NCI-H2029 treated with DMSO at 0.1 percent for 48 hours (cell line): ENCODE data around the gene DCLK2.

Experiments used
- DNase-seq: peaks from one replicate; lab custom pipeline; 2025; lab: John Stamatoyannopoulos, UW

Gene DCLK2

DNA sequence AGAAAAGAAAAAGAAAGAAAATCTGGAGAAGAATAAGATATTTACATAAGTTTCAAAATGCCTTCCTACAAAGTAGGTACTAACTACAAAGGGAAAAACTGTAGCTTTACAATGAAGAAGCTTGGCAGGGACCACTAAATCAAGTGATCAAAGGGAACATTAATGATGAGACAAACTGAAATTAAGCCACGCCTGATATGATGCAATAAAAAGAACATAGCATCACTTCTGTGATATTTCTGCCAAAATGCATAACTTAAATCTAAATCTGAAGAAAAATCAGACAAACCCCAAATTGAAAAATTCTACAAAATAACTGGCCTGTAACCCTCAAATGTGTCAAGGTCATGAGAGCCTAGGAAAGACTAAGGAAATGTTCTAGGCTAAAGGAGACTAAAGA is 8.9 kb upstream of the DCLK2 start:
- no peak for DNase-seq

DNA sequence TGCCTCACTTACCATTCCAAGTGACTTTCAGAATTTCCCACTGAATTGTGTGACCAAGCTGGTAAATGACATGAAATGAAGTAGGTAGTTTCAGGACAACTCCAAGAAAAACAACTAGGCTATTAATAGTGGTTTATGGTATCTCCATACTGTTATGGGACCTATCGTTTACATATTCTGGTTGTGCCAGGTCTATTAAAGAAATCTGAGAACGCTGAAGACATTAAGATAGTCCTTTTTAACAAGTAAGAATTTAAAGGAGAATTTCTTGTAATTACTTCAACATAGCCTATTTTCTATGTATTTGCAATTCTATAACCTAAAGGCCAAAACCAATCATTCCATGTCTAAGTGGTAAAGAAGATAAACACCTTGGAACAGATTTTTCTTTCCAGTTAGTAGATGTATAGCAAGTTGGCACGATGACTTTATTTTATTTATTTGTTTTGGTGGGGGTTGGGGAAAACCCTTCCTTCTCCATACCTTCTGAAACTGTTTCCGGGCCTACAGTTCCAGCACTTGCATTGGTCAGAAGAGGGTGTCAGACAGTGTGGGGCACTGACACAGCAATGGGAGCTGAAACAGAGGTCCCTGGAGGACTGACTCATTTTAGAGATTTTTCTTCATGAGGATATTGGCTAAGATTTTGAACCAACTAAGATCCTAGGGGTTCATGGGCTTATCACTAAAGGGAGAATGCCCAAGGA is 7.6 kb upstream of the DCLK2 start:
- DNase-seq, result no peak

DNA sequence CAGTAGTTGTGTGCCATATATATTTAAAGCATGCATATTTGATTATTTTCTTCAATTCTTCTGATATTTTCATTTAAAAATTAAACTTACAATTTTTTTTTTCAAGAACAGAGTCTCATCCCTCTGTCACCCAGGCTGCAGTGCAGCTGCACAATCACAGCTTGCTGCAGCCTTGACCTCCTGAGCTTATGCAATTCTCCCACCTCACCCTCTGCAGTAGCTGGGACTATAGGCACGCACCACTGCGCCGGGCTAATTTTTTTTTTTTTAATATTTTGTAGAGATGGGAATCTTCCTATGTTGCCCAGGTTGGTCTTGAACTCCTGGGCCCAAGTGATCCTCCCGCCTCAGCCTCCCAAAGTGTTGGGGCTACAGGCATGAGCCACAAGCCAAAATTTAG is 5.8 kb upstream of the DCLK2 start:
- DNase-seq, result no peak

DNA sequence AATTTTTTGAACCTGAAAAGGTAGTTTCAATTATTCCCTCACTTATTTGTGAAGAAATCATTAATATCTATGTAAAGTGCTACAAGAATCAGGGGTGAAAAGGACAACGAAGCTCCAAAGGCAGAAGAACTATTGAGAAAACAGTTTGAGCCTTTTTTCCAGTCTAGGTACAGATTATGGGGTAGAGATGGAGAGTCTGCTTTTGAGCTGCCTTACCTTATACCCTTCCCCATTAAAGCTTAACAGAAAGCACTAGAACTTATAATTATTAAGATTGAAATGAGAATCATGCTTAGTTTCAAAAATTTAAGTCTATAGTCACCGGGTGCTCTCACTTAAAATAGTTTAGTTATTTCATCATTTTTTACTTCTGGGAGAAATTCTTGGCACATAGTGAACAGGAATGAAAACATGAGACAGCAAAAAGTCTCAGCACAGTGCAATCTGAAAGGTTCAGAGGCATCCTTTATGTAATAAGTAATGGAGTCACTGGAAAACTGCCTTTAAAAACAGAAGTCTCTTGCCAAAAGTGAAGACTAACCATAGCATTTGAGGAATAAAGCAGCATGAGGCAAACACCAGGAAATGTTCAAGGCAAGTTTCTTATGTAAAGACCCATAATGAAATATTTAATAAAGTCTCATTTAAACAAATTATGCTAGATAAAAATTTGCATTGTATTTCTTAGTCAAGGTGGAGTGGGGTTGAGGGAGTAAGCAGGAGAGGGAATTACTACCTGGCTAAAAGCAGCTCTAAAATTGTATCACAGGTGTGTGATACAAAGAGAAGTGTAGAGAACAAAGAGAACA is 5.1 kb upstream of the DCLK2 start:
- DNase-seq, result no peak

DNA sequence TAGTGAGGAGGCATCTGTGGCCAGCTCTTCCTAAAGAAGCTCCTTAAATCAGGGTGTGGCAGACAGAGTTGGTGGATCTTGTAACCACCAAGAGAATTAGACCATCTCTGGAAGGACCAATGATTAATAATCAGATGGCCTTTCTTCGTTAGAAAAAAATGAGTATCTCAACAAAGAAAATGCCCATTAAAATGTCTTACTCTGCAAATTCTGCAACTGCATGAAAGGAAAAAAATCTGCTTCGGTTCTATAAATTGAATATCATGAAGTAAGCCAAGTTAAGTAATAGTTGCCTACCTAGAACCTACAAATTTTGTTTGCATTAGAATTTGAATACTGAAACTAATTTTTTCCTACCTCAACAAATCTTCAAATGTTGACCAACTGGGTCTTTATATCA is 4.2 kb upstream of the DCLK2 start:
- no peak for DNase-seq

DNA sequence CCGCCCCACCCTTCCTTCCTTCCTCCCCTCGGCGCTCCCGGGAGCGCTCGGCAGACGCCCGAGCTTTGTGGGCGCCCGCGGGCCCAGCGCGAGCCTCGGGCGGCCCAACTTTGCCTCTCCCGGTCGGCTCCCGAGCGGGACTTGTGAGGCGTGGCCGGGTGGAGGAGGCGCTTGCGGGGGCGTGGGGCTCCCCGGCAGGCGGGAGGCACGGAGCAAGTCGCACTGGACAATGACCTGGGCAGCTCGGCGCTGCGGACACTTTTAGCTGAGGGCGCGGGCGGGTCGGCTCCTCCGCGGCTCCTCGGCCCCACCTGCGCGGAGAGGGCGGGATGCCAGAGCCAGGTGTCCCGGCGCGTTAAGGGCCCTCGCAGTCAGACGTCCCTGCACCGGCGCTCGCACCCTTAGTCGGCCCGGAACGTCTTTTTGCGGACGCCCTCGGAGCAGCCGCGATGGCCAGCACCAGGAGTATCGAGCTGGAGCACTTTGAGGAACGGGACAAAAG is 385 bp downstream of the DCLK2 start:
- DNase-seq, result no peak

DNA sequence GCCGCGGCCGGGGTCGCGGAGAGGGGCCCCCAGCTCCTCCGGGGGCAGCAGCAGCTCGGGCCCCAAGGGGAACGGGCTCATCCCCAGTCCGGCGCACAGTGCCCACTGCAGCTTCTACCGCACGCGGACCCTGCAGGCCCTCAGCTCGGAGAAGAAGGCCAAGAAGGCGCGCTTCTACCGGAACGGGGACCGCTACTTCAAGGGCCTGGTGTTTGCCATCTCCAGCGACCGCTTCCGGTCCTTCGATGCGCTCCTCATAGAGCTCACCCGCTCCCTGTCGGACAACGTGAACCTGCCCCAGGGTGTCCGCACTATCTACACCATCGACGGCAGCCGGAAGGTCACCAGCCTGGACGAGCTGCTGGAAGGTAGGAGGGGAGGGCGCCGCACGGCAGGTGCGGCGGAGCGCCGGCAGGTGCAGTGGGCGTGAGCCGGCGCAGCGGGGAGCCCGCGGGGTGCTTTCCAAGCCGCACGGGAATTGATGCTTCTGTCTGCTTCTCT is 886 bp downstream of the DCLK2 start:
- DNase-seq, result no peak

DNA sequence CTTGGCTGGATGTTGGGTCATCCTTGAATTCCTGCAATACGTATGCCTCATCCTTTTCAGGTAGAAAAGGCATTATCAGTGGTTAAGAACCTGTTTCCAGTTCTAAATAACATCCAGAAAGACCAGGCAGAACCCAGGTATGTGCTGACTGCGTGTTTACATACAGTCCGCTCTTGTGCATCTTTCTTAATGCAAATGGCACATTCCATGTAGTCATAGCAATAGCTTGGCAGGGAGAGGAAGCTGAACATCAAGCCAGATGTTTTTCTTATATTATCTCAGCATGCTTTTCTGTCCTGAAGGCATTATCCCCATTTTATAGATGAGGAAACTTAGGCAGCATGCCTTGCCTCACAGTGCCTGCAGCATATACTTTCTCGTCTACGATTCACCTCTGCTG is 2.1 kb downstream of the DCLK2 start:
- DNase-seq, result no peak

DNA sequence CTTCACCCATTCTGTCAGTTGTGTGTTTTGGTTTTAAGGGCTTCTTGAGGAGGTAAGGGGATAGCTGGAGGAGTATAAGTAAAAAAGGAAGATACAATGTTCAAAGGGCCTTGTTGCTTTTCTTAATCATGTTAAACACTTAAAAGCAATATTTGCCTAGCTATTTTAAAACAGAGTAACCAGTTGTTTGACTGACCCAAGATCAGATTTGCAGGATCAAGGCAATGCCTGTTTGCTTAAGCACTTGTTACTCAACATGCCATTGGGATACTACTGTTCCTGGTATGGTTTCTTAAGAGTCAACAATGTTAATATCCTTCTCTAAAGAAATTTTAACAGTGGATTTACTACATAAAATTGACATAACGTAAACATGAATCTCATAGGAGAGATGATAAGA is 2.6 kb downstream of the DCLK2 start:
- DNase-seq, result no peak

DNA sequence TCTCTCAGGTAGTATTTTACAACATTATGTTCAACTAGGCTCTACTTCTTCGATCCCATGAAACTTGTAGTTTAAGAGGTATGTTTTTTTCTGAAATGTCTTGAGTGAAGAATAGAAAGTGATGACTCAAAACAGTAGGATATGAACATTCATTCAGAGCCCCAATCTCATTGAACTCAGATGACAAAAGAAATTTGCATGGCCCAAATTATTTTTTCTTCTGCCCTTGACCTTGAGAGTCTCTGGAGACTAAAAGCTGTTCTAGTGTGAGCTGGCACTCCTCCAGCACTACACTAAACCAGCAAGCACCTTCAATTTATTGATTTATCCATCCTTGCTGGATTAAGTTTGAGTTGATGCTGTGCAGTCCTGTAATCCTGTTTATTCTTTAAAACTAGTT is 4.0 kb downstream of the DCLK2 start:
- DNase-seq, result no peak

DNA sequence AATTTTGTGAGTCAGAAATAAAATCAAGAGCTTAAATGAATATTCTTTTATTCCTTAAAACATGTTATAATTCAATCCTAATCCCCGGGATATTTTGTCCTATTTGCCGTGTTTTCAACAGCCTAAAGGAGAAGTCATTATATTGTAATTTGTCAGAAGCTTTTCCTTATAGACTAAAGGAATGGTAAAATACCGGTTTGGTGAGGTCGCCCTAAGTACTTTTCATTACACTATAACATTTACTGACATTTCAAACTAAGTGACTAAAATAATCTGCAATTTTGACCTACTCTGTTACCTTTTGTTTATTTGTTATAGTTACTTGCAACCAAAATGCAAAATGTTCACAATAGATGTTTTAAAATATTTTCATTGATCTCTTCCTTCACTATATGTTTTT is 8.8 kb downstream of the DCLK2 start:
- DNase-seq, result no peak

DNA sequence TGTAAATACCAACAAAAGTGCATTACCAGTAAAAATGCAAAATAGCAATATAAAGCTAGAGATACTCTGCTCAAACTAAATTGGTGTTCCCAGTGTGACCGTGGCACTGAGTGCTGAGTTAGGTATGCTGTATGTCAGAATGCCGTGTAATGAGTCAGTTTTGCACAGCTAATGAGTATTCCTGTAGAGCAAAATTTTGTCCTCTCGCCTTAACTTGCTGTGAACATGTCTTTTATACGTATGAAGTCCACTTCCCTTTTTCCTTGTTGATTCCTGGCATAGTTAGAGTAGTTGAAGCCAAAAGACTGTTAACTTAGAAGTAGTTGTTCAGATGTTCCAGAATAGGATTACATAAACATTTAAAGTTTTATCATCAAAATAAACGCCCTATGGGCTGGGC is 11.5 kb downstream of the DCLK2 start:
- DNase-seq, result no peak

DNA sequence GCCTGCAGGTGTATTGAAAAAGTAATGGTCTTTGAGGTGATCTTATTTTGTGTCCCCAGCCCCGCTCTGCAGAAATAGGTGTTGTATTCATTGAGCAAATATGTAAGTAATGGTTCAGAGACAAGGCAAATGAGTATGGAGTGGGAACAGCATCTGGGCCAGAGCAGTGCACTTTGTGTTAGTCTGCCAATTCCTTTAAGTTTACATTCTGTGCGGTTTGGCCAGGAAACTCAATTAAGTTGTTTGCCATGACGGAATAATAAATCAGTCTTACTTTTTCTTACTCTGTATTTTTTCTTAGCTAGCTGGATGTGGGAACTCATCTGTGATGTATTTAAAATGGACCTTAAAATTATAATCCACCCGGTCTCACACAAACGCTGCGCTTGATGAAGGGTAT is 12.6 kb downstream of the DCLK2 start:
- DNase-seq, result no peak

DNA sequence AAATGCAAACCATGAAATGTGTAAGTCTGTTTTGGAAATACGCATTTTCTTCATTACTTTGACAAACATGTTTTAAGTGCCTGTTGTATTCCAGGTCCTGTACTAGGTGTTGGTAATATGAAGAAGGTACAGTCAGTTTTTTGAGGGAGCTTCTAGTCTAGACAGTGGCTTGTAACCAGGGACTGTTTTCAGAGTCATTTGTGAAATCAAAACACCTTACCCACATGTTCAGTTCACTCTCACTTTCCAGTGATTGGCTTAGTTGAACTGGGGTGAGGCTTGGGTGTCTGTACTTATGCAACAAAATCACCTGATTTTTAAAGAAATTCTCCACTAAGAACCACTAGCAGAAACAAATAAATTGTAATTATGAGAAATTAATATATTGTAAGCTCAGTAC is 16.4 kb downstream of the DCLK2 start:
- no peak for DNase-seq

DNA sequence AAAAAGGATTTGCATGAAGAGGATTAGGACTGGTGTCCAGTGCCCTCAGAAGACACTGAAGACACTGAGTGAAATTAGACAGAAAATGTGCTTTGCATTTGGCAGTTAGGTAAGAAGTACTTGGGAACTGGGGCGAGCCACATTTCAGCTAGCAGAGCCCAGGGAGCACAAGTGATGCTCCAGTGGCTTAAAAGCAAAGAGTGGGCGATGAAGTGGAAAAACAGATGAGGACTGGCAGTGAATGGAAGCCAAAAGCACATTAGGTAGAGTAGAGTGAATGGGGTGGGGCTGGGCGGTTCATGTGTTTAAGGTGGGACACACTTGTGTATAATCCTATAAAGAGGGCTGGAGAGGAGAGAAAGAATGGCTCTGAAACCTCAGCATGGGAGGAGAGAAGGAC is 18.4 kb downstream of the DCLK2 start:
- DNase-seq, result no peak

DNA sequence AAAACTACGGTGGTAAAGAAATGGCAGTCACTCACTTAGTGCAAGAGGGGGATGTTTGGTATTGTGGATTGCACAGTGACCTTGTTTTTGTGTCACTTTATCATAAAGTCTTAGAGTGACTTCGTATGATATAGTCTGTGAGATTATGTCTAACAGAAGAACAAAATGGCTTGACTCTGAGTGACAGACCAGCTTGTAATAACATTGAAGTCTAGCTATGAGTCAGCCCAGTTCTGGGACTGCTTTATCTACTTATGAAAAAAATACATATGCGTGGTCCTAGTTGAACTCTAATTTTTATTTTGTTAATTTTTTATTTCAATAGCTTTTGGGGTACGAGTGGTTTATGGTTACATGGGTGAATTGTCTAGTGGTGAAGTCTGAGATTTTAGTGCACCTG is 20.0 kb downstream of the DCLK2 start:
- no peak for DNase-seq

DNA sequence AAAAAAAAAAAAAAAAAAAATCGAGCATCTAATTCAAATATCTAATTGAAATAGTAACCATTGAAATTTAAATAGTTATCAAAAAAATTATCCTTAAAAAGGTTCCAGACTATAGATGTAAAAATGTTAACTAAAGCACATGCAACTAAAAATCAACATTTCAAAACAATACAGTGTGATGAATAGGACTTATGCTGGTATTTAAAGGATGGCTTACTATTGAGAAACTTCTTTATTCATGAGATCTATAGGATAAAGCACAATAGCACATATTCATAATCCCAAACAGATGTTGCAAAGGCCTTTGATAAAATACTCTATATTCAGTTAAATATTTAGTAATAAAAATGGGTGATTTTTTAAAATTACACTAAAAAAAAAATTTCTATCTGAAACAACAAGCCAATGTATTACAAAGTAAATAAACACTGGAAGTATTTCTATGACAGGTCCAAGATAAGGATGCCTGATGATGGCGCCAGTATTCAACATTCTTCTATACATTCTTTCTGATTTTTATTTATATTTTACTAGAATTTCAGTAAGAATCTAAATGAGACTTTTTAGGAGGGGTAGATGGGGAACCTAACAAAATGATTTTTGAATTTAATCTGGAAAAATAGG is 26.3 kb downstream of the DCLK2 start:
- no peak for DNase-seq

DNA sequence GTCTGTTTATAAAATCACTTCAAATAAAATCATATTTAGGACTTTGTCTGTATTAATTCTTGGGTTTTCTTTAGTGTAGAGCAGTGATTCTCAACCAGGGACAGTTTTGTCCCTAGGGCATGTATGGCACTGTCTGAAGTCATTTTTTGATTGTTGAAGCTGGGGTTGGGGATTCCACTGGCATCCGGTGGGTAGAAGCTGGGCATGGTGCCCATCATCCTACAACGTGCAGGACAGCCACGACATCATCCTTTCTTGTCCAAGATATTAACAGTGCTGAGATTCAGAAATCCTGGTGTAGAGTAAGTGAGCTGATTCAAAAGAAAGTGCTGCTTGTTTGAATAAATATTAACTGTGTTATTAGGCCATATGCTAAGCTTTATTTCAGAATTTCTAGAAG is 28.6 kb downstream of the DCLK2 start:
- no peak for DNase-seq

DNA sequence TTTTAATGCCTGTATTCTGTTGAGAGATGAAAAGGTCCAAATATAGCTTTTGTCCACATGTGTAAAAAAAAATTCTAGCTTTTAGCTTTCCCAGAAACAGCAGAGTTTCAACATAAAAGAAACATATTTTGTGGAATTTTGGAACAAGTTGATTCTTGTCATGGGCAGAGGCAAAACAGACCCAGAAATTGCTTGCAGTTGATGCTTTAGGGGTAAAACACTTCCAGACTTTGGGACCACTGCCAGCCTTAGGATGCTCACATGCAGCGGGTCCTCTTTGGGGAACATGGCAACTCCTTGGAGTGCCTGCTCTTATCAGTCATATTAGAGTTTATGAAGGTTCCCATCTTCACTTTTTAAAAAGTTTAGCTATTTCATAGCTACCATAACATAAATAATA is 30.4 kb downstream of the DCLK2 start:
- DNase-seq, result no peak

DNA sequence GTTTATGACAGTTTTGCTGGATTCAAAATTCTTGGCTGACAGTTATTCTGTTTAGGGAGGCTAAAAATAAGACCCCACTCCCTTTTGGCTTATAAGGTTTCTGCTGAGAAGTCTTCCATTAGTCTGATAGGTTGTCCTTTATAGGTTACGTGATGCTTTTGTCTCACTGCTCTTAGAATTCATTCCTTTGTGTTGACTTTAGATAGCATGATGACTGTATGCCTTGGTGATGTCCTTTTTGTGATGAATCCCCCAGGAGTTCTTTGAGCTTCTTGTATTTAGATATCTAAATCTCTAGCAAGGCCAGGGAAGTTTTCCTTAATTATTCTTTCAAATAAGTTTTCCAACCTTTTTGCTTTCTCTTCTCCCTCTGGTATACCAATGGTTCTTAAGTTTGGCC is 36.4 kb downstream of the DCLK2 start:
- no peak for DNase-seq

DNA sequence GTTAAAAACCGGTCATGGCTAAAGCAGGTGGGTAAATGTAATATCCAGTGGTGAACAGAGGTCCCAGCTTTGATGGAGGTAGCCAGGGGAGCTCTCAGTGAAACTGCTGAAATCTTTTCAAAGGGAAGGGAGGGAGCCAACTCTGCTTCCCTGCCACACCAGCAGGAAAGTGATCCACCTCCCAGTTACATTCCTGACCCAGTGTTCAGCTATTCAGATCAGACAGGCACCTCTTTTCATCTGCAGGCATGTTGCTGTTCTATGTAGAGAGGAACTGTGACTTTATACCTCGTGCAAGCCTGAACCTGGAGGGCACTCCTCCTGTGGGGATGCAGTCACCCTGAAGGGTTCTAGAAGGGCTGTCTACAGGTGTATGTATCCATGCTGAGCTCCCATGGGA is 37.6 kb downstream of the DCLK2 start:
- DNase-seq, result no peak

DNA sequence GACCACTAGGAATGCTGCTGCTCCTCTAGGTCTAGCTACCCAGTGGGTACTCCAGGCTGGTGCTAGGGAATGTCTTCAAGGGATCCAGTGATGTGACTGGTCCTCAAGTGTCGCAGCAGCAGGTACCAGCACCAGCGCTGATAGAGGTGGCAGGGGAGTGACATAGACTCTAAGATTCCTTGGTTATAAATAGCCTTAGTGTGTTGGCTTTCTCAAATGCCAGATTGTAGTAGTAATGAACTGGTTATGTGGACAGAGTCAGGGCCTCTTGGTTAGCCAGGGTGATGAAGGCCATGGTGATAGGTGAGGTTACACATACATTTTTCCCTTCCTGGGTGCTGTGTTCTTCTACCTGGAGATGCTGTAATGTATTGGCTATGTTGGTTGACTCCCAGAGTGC is 38.3 kb downstream of the DCLK2 start:
- no peak for DNase-seq

DNA sequence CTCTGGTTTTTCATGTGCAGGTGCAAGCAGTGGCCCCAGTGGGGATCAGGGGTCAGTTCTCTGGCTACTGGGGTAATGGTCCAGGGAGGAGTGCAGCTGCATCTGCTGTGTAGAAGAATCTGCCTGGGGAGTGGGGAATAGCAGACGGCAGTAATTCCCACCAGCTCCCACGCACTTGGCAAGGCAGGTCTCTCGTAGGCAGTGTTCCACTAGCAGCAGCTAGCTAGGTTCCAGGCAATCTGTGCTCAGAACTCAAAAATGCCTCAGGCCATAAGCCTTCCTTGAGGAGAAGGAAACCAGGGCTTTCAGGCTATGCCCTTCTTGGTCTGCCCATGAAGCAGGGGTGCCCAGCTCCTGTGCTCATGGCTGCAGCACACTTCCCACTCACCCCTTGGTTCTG is 38.8 kb downstream of the DCLK2 start:
- DNase-seq, result no peak
